DOHH2 (cell line): ENCODE measurements around the gene POMP.

Experiments used
- H3F3A ChIP-seq: fragments of 200-600 bp; sonication (generic), shearing (Covaris generic); 2 replicates; pipeline ENCODE4 v1.6.0; 2016; ENCODE audit warnings: antibody characterized with exemption, mild to moderate bottlenecking; ENCODE audit not compliant: control insufficient read depth, insufficient read depth
- H3K27ac ChIP-seq: fragments of 200-600 bp; sonication (generic); 2 replicates; pipeline ENCODE4 v1.5.1; 2014; ENCODE audit warnings: low read depth, mild to moderate bottlenecking, low read length, moderate library complexity
- H3K27me3 ChIP-seq: fragments of 200-600 bp; sonication (generic); 2 replicates; pipeline ENCODE4 v1.6.1; 2014; ENCODE audit warnings: mild to moderate bottlenecking, low read length, mixed read lengths; ENCODE audit not compliant: control insufficient read depth
- H3K36me3 ChIP-seq: fragments of 200-600 bp; sonication (generic); 2 replicates; pipeline ENCODE4 v1.6.1; 2014; ENCODE audit warnings: mild to moderate bottlenecking, low read length, moderate library complexity, mixed read lengths; ENCODE audit not compliant: control insufficient read depth
- H3K4me1 ChIP-seq: fragments of 200-600 bp; sonication (generic); 2 replicates; pipeline ENCODE4 v1.6.1; 2014; ENCODE audit warnings: mild to moderate bottlenecking, low read length, mixed read lengths; ENCODE audit not compliant: control insufficient read depth
- H3K4me2 ChIP-seq: fragments of 200-600 bp; sonication (generic); 2 replicates; pipeline ENCODE4 v1.6.0; 2014; ENCODE audit warnings: mild to moderate bottlenecking, low read length, moderate library complexity
- H3K4me3 ChIP-seq: fragments of 200-600 bp; sonication (generic); 2 replicates; pipeline ENCODE4 v1.5.1; 2014; ENCODE audit warnings: mild to moderate bottlenecking, low read length, mixed read lengths
- H3K79me2 ChIP-seq: fragments of 200-600 bp; sonication (generic); 2 replicates; pipeline ENCODE4 v1.6.1; 2014; ENCODE audit warnings: mild to moderate bottlenecking, low read length, mixed read lengths; ENCODE audit not compliant: control insufficient read depth
- H3K9me2 ChIP-seq: fragments of 200-600 bp; sonication (generic); replicated peaks from 2 replicates; pipeline ENCODE4 v1.6.1; 2014; ENCODE audit warnings: mild to moderate bottlenecking, low read length, mixed read lengths; ENCODE audit not compliant: control insufficient read depth
- H3K9me3 ChIP-seq: fragments of 200-600 bp; sonication (generic); 2 replicates; pipeline ENCODE4 v1.6.1; 2014; ENCODE audit warnings: antibody characterized with exemption, low read length, mixed read lengths; ENCODE audit not compliant: control insufficient read depth, insufficient read depth
- H4K20me1 ChIP-seq: fragments of 200-600 bp; sonication (generic); 2 replicates; pipeline ENCODE4 v1.6.0; 2014; ENCODE audit warnings: low read depth, mild to moderate bottlenecking, antibody characterized with exemption, low read length, moderate library complexity; ENCODE audit not compliant: control insufficient read depth, insufficient read depth
- EZH2phosphoT487 ChIP-seq: fragments of 200-600 bp; sonication (generic); IDR thresholded peaks from 2 replicates; pipeline ENCODE4 v1.6.1; 2017; ENCODE audit warnings: borderline replicate concordance, mild to moderate bottlenecking, antibody characterized with exemption, low read length, moderate library complexity, mixed read lengths
- TF ChIP-seq, protein P1 (sequence below): fragments of 200-600 bp; sonication (generic); IDR thresholded peaks from one replicate; pipeline ENCODE4 v1.5.1; 2014; ENCODE audit warnings: antibody characterized with exemption, mild to moderate bottlenecking, low read depth, low read length; ENCODE audit not compliant: poor library complexity, severe bottlenecking

The POMP gene

DNA sequence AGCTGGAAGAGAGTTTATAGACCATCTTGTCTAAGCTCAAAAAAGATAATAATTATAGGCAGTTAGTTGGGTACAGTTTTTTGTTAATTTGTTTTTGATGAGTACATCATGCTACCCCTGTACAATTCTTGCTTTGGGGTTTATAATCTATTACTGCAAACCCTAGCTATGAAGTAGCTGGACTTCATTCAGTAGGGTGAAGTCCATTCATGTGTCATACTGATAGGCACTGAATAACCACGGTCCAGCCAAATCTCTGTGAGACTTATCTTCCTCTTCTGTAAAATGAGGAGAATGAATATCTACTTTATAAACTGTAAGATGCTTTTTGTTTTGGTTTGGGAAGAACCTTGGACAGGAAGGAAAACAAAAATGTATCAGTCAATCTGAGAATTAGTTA is 40.3 kb downstream of the POMP start:
- H3K4me1 ChIP-seq, result no peaks in the 10 kb centered on the region
- no peak overlapping the region for H3K4me3 ChIP-seq
- H3K9me2 ChIP-seq, result no peaks in the 10 kb centered on the region
- H3K36me3 ChIP-seq, result peaks cover 3% of the 10 kb centered on the region; the same call in 1 of the 2 replicates
- H3K4me2 ChIP-seq, result no peak overlapping the region
- TF ChIP-seq EZH2phosphoT487, result no peak
- TF ChIP-seq, protein P1, sequence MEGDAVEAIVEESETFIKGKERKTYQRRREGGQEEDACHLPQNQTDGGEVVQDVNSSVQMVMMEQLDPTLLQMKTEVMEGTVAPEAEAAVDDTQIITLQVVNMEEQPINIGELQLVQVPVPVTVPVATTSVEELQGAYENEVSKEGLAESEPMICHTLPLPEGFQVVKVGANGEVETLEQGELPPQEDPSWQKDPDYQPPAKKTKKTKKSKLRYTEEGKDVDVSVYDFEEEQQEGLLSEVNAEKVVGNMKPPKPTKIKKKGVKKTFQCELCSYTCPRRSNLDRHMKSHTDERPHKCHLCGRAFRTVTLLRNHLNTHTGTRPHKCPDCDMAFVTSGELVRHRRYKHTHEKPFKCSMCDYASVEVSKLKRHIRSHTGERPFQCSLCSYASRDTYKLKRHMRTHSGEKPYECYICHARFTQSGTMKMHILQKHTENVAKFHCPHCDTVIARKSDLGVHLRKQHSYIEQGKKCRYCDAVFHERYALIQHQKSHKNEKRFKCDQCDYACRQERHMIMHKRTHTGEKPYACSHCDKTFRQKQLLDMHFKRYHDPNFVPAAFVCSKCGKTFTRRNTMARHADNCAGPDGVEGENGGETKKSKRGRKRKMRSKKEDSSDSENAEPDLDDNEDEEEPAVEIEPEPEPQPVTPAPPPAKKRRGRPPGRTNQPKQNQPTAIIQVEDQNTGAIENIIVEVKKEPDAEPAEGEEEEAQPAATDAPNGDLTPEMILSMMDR, result no peak
- H4K20me1 ChIP-seq, result no peaks in the 10 kb centered on the region
- H3K79me2 ChIP-seq, result no peaks in the 10 kb centered on the region
- H3K27ac ChIP-seq, result no peak overlapping the region
- H3K9me3 ChIP-seq, result no peaks in the 10 kb centered on the region
- no peaks in the 10 kb centered on the region for H3K27me3 ChIP-seq
- H3F3A ChIP-seq, result no peaks in the 10 kb centered on the region

DNA sequence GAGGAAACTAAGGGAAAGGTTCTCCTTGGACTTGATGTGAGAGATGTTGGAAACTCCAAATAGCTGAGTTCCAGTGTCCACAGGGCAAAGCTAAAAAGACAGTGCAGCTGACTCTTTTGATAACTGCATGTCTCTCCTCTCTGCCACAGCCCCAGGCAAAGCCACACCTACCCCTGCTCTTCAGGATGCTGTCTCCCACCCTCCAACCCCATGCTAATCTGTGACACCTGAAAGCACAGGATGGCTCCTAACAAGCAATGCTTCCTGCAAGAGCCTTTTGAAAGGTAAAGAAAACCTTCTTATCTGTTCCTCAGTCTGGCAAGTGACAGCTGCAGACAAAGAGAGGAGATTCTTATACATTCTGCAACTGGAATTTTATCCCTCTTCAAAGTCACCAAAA is 45.4 kb downstream of the POMP start:
- H3K36me3 ChIP-seq, result peaks cover 3% of the 10 kb centered on the region; the same call in 1 of the 2 replicates
- no peak overlapping the region for H3K27ac ChIP-seq
- no peak overlapping the region for H3K4me2 ChIP-seq
- H3K4me1 ChIP-seq, result peaks cover 6% of the 10 kb centered on the region
- no peaks in the 10 kb centered on the region for H3K79me2 ChIP-seq
- TF ChIP-seq EZH2phosphoT487, result no peak
- TF ChIP-seq, protein P1, result no peak
- H3K4me3 ChIP-seq, result no peak overlapping the region
- no peaks in the 10 kb centered on the region for H3K9me3 ChIP-seq
- H3F3A ChIP-seq, result no peaks in the 10 kb centered on the region
- H3K27me3 ChIP-seq, result no peaks in the 10 kb centered on the region
- no peaks in the 10 kb centered on the region for H4K20me1 ChIP-seq
- no peaks in the 10 kb centered on the region for H3K9me2 ChIP-seq

DNA sequence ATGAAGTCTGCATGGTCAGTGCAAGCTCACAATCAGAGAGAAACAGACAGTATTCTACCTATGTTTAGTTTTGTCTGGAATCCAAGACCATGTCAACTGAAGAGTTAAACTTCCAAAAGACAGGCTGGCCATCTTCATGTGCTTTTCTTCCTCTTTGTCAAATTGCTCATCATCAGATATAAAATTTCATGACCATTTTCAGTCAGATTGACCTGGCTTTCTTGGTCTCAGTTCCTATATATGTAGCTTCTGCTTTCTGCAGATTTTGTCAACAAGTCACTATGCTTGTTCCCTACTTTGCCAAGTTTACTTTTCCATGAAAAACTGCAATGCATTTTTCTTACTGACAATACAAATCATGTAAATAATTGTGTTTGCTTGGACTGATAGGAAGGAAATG is 46.0 kb downstream of the POMP start:
- Histone ChIP-seq H3K9me2 (no peaks in the 10 kb centered on the region), H3K4me2 (no peak overlapping the region), H3K4me1 (peaks cover 6% of the 10 kb centered on the region), H3K27me3 (no peaks in the 10 kb centered on the region), H3K4me3 (no peak overlapping the region), H3K79me2 (no peaks in the 10 kb centered on the region), H4K20me1 (no peaks in the 10 kb centered on the region), H3K9me3 (no peaks in the 10 kb centered on the region), H3K27ac (no peak overlapping the region), H3K36me3 (peaks cover 3% of the 10 kb centered on the region; the same call in 1 of the 2 replicates), H3F3A (no peaks in the 10 kb centered on the region)
- no peak for TF ChIP-seq EZH2phosphoT487
- TF ChIP-seq, protein P1, result no peak

DNA sequence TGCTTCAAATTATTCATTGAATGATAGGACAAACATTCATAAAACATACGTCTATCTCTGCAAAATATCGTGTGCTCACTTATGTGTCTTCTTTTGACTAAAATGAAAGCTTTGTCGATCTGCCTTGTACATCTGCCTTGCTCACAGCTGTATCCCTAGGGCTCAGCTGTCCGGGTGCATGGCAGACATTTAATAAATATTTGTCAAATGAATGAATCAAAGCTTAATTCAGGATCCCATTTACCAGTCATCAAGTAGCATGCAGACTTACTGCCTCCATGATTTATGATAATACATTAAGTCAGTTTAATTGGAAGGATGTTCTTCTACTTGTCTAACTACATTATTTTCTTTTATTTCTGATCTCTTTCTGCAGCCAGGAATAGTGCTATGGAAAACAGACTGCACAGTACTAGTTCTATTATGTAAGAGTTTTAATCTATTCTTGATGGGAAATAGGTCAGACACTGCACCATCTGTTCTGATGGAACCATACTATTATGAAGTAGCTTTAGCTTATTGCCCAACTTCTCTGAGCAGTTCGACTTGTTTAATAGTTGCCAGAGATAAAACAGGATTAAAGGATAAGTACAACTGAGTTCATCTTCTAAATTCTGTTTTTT is 46.6 kb downstream of the POMP start:
- Histone ChIP-seq H3F3A (no peaks in the 10 kb centered on the region), H3K36me3 (peaks cover 3% of the 10 kb centered on the region; the same call in 1 of the 2 replicates), H3K9me3 (no peaks in the 10 kb centered on the region), H3K4me3 (no peak overlapping the region), H3K79me2 (no peaks in the 10 kb centered on the region), H3K4me1 (peaks cover 6% of the 10 kb centered on the region), H3K27me3 (no peaks in the 10 kb centered on the region), H3K27ac (no peak overlapping the region), H4K20me1 (no peaks in the 10 kb centered on the region), H3K9me2 (no peaks in the 10 kb centered on the region), H3K4me2 (no peak overlapping the region)
- no peak for TF ChIP-seq EZH2phosphoT487
- TF ChIP-seq, protein P1, result no peak
